ENCODE results near the gene DPM2. TPM values are rescaled to one million over a fixed set of nuclear protein-coding genes. Genes with fewer than 3 reads are reported as not detected.

DPM2 gene
- total RNA-seq, 4 donors from 2014 or later = 6.6 to 13.3 (median 8.5) TPM

- intact Hi-C loops (cut with DNase I) = loop anchor here (5.0 to 10.0 kb wide), 2 partner anchors 41 to 52 kb away; no protein-coding TSS in a partner anchor
- peak overlapping the region in 1 of 4 donors; percentile 42 for H3K27ac ChIP-seq (replicated peaks in 1 of 4)
- no peak overlapping the region for H3K4me3 ChIP-seq
- DNase-seq (ENCODE audit: extremely low spot score) = no peak
- H3K4me1 ChIP-seq = peaks cover 27 to 33% (median 30%) of the 10 kb centered on the region in 4 donors
- H3K27me3 ChIP-seq = no peaks in the 10 kb centered on the region
- H3K9me3 ChIP-seq = no peaks in the 10 kb centered on the region
- TF ChIP-seq EP300 (IDR thresholded peaks at IDR 0.05) = no peak
- no peak for TF ChIP-seq CTCF (IDR thresholded peaks at IDR 0.05)
- no peak for TF ChIP-seq POLR2A (IDR thresholded peaks at IDR 0.05; ENCODE audit: low read depth)
- TF ChIP-seq POLR2AphosphoS5 (IDR thresholded peaks at IDR 0.05) = no peak
- H3K36me3 ChIP-seq = no peaks in the 10 kb centered on the region
- 89% methylated on average over 1 of the region's 1 CpG for WGBS
These were observed 45.3 kb upstream of the DPM2 start for GRCh38 chr9:127982912-127983311.

- intact Hi-C loops (cut with DNase I) = loop anchor here (5.0 to 10.0 kb wide), 2 partner anchors 39 to 53 kb away; no protein-coding TSS in a partner anchor
- Histone ChIP-seq H3K27ac (replicated peaks in 1 of 4) (peak overlapping the region; percentile 87 to 97 (median 94)), H3K36me3 (no peaks in the 10 kb centered on the region), H3K4me3 (peak overlapping the region; percentile 81 to 97 (median 89)), H3K9me3 (no peaks in the 10 kb centered on the region), H3K27me3 (no peaks in the 10 kb centered on the region), H3K4me1 (peaks cover 39 to 45% (median 42%) of the 10 kb centered on the region in 4 donors)
- DNase-seq (ENCODE audit: extremely low spot score) = no peak
- 70% methylated on average over 11 of the region's 11 CpGs for WGBS
- TF ChIP-seq EP300 (IDR thresholded peaks at IDR 0.05) (no peak), POLR2A (IDR thresholded peaks at IDR 0.05; ENCODE audit: low read depth) (no peak), POLR2AphosphoS5 (IDR thresholded peaks at IDR 0.05) (no peak), CTCF (IDR thresholded peaks at IDR 0.05) (no peak)
These were observed 44.0 kb upstream of the DPM2 start for GRCh38 chr9:127981559-127982121.

GRCh38 chr9:127980706-127981558 lies 43.3 kb upstream of the DPM2 start, which contains the start of gene EEIG1:
EEIG1 (minus strand) TSS chr9:127980989; CDS start chr9:127980137, 852 bp downstream.
- Histone ChIP-seq H3K4me3 (peak within 1 kb of the TSS; percentile 81 to 97 (median 89)), H3K9me3 (no peaks in the 10 kb centered on the region), H3K36me3 (no peaks in the 10 kb centered on the region), H3K4me1 (peaks cover 44 to 52% (median 49%) of the 10 kb centered on the region in 4 donors), H3K27me3 (no peaks in the 10 kb centered on the region), H3K27ac (replicated peaks in 1 of 4) (peak within 1 kb of the TSS; percentile 91 to 97 (median 96))
- WGBS = 4% methylated on average over 8 of the region's 93 CpGs
- intact Hi-C loops (cut with DNase I) = loop anchor here (5.0 to 10.0 kb wide), 2 partner anchors 39 to 54 kb away; no protein-coding TSS in a partner anchor
- DNase-seq (ENCODE audit: extremely low spot score) = peak; percentile 98
- TF ChIP-seq POLR2AphosphoS5 (IDR thresholded peaks at IDR 0.05) (peak; percentile 65 to 86), CTCF (IDR thresholded peaks at IDR 0.05) (peak in 1 of 3 experiments; percentile 21), EP300 (IDR thresholded peaks at IDR 0.05) (no peak)

- intact Hi-C loops (cut with DNase I) = loop anchor here (5.0 to 10.0 kb wide), 2 partner anchors 38 to 55 kb away; no protein-coding TSS in a partner anchor
- peaks cover 52 to 60% (median 57%) of the 10 kb centered on the region in 4 donors for H3K4me1 ChIP-seq
- peak in 1 of 2 donors; percentile 33 for TF ChIP-seq POLR2AphosphoS5 (IDR thresholded peaks at IDR 0.05)
- TF ChIP-seq POLR2A (IDR thresholded peaks at IDR 0.05; ENCODE audit: low read depth) = no peak
These were observed 42.5 kb upstream of the DPM2 start for GRCh38 chr9:127980060-127980705.

More at GRCh38 chr9:127980060-127980705, 42.5 kb upstream of the DPM2 start:
- Histone ChIP-seq H3K36me3 (no peaks in the 10 kb centered on the region), H3K27ac (replicated peaks in 1 of 4) (peak overlapping the region; percentile 91 to 97 (median 96)), H3K9me3 (no peaks in the 10 kb centered on the region), H3K27me3 (no peaks in the 10 kb centered on the region), H3K4me3 (peak overlapping the region; percentile 81 to 97 (median 89))
- WGBS = 0% methylated on average over 16 of the region's 61 CpGs
- no peak for DNase-seq (ENCODE audit: extremely low spot score)
